Central memory CD4-positive, alpha-beta T cell (primary cell): ENCODE data around the gene TMEM121B.

Experiments used
- DNase-seq: peaks from one replicate; pipeline ENCODE4 v3.0.0; 2022

Gene TMEM121B

DNA sequence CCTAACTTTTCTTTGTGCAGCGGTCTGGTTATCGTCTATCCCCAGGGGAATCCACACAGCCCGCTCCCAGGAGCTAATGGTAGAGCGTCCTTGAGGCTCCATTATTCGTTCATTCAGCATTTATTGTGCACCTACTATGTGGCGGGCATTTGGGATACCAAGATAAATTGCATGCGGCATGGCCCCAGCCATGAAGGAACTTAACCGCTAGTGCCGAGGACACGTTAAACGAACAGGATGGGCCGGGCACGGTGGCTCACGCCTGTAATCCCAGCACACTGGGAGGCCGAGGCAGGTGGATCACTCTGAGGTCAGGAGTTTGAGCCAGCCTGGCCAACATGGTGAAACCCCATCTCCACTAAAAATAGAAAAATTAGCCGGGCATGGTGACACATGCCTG is 11.2 kb downstream of the TMEM121B start:
- no peak for DNase-seq

DNA sequence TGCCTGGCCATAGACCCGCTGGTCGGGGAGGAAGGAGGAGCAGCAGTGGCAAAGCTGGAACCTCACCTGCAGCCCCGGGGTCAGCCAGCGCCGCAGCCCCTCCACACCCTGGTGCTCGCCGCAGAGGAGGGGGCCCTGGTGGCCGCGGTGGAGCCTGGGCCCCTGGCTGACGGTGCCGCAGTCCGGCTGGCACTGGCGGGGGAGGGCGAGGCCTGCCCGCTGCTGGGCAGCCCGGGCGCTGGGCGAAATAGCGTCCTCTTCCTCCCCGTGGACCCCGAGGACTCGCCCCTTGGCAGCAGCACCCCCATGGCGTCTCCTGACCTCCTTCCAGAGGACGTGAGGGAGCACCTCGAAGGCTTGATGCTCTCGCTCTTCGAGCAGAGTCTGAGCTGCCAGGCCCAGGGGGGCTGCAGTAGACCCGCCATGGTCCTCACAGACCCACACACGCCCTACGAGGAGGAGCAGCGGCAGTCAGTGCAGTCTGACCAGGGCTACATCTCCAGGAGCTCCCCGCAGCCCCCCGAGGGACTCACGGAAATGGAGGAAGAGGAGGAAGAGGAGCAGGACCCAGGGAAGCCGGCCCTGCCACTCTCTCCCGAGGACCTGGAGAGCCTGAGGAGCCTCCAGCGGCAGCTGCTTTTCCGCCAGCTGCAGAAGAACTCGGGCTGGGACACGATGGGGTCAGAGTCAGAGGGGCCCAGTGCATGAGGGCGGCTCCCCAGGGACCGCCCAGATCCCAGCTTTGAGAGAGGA is 11.9 kb downstream of the TMEM121B start:
- DNase-seq: no peak

DNA sequence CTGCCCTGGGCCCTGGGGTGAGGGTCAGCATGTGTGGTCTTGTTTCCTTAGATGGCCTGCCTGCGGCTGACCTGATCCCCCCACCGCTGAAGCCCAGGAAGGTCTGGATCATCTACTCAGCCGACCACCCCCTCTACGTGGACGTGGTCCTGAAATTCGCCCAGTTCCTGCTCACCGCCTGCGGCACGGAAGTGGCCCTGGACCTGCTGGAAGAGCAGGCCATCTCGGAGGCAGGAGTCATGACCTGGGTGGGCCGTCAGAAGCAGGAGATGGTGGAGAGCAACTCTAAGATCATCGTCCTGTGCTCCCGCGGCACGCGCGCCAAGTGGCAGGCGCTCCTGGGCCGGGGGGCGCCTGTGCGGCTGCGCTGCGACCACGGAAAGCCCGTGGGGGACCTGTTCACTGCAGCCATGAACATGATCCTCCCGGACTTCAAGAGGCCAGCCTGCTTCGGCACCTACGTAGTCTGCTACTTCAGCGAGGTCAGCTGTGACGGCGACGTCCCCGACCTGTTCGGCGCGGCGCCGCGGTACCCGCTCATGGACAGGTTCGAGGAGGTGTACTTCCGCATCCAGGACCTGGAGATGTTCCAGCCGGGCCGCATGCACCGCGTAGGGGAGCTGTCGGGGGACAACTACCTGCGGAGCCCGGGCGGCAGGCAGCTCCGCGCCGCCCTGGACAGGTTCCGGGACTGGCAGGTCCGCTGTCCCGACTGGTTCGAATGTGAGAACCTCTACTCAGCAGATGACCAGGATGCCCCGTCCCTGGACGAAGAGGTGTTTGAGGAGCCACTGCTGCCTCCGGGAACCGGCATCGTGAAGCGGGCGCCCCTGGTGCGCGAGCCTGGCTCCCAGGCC is 12.7 kb downstream of the TMEM121B start:
- DNase-seq: no peak

DNA sequence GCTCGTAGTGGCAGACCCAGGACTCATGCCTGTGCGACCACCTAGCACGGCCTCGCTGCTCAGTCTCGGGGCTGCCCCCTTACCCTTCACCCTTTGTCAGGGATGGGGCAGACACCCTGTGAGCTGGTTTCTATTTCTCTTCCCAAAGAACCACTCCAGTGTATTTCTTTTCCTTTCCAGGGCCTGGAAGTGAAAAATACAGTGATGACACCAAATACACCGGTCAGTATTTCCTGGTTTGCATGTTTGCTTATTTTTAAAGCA is 13.7 kb downstream of the TMEM121B start:
- no peak for DNase-seq

DNA sequence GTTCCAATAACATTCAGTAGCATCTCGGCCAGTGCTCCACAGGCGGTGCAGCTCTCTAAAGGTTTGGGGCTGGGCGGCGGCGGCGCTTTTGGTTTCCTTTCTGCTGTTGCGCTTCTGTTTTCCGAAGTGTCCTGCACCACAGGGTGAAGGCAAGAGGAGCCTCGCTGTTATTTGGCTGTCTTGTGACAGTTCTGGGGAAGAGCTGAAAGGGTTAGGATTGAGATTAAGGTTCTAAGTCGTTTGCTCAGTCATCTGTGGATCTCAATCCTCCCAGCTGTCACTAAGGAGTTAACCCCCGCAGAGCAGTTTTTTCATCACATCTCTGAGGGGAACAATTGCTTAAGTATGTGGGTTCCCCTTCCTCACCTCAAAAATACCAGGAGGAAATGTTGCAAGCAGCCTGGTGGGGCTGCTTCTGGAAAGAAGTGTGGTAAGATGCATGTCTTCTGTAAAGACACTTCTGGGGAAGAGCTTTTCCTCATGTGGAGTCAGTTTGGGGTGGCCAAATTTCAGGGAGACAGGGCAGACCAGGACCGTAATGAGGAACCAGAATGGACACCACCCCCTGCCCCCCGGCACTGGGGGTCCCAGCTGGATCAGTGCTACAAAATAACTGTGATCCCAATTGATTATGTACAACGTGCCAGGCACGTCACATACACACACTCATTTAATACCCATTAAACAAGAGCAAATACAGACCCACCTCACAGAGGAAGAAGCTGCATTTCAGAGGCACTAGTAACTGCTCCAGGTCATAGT is 14.2 kb downstream of the TMEM121B start:
- no peak for DNase-seq

DNA sequence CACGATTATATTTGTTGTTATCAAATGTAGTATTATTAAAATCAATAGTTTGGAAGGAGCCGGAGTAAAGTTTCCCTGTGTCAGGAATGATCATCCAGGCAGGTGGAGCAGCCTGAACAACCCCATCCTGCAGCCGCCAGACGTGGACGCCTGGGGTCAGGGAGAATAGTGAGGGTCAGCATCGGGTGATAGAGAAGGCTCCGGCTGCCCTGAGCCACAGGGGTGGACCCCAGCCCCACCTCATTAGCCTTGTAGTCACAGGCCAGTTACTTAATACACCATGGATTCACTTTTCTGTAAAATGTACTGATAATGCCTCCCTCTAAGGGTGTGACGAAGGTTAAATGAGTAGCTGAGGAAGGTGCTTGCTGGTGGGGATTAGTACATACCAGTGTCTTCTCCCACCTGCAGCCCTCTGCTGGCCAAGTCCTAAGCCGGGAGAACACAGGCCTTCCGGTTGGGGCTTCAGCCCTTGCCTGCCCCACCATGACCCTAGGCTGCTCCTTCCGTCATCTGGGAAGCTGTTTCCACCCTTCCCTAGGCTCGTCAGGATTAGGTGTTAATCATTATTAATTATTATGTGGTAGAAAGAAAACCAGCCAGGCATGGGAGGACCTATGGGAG is 14.9 kb downstream of the TMEM121B start:
- no peak for DNase-seq

DNA sequence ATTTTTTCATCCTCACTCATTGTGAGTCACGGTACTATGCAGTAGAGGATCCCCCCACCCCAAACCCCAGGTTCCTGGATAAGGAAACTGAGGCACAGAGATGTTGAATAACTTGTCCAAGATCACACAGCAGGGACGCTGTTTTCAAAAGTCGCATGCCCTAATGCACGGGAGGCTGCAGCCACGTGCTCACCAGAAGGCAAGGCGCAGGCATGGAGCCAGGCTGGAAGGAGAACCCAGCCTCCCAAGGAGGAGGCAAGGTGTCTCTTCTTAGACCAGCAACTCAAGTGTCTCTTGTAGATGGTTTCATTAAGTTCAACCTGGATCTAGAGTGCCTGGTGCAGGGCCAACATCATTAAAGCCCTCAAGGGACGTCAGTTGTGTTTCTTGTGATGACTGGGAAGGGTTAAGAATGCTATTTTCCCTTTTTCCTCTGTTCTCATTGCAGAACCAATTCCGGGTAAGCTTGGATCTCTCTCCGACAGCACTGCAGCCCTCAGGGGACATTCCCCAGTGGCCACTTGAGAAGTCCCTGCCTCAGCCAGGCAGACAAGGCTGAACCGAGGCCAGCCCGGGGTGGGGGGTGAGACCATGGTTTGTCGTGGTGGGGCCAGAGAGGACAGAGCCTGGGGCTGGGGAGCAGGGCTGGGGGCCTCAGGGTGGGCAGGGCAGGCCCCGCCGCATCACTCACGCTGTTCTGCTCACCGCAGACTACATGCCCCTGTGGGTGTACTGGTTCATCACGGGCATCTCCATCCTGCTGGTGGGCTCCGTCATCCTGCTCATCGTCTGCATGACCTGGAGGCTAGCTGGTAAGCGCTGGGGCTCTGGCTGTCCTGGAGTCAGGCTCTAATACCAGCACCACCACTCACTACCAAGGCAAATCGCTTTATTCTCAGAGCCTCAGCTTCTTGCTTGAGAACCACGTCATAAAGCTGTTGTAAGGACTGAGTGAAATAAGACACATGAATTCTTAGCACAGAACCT is 15.7 kb downstream of the TMEM121B start:
- DNase-seq: no peak

DNA sequence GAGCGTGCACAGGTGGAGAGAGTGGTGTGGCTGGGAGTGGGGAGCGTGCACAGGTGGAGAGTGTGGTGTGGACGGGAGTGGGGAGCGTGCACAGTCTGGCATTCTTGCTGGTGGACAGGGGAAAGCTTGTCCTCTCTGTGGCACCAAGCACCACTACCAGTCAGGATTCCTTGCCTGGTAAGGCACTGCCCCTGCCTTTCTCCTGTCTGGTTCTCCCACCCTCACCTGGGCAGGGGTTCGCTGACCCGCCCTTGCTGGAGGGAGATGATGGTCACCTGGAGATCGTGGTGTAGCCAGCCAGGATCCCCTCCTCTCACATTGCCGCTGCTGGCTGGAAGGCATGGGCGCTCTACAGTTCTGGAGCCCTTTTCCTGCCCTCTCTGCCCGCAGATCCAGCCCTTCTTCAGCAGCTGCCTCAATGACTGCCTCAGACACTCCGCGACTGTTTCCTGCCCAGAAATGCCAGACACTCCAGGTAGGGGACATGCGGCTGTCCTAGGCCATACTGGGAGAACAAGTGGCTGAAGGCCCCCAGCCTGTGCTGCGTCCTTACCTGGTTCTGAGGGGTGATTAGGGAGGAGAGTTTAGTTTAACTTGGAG is 16.7 kb downstream of the TMEM121B start:
- DNase-seq: no peak

DNA sequence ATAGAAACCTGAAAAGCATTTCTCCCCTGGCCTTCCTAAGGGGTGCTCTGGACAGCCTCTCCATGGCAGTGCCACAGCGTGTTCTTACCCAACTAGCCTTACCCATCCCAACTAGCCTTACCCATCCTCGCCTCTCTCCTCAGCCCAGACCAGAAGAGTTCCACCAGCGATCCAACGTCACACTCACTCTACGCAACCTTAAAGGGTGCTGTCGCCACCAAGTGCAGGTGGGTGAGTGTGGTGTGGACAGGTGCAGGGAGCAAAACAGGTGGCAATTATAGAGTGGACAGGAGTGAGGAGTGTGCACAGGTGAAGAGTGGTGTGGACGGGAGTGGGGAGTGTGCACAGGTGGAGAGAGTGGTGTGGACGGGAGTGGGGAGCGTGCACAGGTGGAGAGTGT is 17.8 kb downstream of the TMEM121B start:
- DNase-seq: no peak

DNA sequence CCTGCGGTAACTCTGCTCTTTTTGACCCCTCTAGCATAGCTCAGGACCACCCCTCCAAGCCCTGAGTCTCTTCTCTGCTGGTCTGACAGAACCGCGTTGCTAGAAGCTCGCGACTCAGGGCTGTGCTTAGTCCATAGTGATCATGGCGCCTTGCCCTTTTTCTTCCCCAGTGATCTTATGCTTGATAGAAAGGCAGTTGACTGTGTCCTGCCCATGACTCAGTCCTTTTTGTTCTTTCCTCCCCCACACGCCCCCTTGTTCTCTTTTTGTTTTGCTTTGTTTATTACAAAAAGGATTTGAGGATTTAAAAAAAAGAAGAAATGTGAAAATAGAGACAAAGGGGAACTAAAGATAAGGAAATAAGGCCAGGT is 18.9 kb downstream of the TMEM121B start:
- DNase-seq: no peak

DNA sequence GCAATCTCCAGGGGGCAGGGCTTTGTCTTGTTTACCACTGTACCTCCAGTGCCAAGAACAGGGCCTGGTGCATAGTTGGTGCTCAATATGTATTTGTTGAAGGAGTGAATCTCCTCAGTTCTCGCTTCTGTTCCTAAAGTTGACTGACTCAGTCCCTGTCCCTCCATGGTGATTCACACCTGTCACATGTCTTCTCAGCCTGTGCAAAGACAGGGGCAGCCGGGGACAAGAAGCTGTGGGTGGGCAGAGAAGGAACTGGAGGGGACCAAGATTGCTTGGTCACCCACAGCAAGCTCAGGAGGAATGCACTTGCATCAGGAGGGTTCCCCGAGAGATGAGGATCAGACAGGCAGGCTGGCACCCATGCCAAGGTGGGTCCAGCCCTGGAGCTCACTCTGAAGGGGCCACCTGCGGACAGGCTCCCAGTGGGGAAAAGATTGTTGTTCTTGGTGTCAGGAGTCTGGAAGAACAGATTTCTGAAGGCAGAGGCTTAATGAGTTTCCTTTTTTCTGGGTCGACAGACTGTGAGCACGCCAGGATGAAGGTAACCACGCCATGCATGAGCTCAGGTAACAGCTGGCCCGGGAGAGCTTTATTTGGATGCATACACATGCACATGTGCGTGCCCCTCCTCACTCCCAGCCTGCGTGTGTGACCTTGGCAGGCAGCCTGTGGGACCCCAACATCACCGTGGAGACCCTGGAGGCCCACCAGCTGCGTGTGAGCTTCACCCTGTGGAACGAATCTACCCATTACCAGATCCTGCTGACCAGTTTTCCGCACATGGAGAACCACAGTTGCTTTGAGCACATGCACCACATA is 19.5 kb downstream of the TMEM121B start:
- DNase-seq: no peak

DNA sequence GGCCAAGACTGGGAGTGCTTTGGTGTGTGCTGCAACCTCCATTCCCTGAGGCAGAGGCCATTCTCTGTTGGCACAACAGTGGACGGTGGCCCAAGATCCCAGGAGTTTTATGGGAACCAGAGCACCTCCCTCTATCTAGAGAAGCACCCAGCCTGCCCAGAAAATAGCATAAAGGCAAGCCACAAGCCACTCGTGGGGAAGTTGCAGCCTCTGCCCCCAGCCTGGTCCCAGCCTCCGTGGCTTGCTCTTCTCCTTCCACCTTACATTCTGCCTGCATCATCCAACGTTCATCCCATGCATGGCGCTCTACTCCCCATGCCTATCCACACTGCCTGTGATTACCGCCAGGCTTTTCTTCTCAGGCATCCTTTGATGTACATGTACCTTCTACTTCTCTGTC is 20.5 kb downstream of the TMEM121B start:
- DNase-seq: no peak

DNA sequence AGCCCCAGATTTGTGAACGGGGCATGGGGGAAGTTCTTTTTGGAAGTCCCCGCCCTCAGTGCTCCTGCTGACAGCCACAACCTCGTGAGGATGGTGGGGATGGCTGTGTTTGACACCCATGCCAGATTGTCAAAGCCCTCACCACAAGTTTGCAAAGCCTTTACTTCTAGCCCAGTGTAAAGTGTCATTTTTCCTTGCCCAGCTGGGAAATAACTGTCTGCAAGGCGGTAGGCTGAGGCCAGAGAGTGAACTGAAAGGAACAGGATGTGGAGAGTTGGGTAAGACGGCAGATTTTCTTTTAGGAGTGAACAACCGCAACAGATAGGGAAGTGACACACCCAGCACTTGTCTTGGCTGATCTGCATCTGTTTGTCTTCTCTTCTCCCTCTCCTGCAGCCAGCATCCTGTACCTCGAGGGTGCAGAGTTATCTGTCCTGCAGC is 22.8 kb downstream of the TMEM121B start:
- DNase-seq: peak; percentile 49

DNA sequence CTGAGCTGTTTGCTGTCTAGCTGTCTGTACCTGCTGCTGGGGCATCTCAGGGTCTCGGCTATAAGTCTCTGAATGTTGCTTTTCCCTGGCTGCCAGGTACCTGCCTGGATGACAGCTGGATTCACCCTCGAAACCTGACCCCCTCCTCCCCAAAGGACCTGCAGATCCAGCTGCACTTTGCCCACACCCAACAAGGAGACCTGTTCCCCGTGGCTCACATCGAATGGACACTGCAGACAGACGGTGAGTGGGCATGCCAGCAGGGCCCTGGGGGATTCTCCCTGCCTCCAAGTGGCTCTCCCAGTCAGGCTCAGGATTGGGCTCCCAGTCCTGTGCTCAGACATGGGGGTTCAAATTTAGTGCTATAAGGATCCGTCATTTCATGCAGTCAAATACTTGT is 23.5 kb downstream of the TMEM121B start:
- DNase-seq: no peak

DNA sequence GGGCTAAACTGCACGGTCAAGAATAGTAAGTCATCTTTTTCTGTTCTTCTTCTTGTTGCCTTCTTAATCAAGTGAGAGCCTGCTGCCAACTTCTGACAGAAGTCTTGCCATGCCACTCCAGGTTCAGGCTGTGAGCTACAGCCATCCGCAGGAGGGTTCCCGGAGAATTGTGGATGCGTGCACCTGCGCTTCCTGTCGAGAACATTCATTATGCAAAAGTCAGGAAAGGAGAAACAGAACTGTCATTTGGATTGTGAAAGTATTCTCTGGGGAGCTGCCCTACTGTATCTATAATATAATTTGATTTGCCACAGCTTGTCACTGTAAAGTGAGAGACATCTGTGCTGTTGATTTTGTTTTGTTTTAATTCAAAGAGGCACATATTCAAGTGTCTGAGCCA is 24.1 kb downstream of the TMEM121B start:
- DNase-seq: no peak

DNA sequence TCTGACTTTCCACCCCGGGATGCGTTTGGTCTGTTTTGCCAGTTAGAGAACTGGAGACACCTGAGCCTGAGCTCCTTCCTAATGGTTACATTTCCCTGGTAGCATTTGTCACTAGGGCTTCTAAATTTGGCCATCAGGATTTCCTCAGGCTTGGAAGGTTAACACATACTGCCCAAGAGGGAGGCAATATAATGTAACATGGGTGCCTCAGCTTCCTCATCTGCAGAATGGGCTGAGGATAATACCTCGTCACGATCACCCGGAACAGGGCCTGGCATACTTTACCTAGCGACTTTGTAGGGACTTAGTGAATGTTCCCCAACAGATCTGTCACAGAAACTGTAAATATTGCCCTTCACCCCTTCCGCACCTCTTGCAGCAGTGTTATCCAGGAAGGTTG is 25.1 kb downstream of the TMEM121B start:
- no peak for DNase-seq

DNA sequence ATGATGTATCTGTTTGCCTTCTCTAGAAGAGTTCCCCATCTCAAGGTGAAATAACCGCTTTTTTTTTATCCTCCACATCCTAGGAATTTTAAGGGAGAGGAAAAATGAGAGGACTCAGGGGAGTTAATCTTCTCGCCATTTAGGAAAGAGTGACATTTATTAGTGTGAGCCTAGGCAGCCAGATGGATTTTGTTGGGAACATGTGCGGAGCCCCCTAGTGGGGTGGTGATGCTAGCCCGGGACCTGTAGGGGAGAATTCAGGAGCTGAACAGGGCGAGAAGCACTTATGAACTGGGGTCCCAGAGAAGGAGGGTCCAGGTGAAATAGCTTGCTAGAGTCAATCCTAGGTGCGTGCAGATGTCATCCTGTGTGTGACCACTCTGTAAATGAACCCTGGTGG is 25.6 kb downstream of the TMEM121B start:
- DNase-seq: no peak

DNA sequence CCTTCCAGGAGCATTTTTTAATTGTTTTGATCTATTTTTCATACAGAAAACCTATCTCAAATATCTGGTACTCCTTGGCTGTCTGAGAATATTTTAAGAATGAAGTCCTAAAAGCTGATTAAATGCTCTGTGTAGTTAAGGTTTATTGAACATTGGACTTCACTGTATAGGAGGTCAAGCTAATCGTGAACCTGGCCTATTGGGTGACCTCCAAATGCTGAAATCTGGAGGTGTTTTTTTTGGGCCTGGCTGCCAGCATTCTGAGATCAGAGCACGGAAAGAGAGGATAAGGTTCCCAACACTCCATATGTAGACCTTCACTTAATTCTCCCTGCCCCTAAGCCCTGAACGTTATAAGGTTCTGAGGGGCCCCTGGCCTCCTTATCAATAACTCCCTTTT is 28.1 kb downstream of the TMEM121B start:
- DNase-seq: no peak

DNA sequence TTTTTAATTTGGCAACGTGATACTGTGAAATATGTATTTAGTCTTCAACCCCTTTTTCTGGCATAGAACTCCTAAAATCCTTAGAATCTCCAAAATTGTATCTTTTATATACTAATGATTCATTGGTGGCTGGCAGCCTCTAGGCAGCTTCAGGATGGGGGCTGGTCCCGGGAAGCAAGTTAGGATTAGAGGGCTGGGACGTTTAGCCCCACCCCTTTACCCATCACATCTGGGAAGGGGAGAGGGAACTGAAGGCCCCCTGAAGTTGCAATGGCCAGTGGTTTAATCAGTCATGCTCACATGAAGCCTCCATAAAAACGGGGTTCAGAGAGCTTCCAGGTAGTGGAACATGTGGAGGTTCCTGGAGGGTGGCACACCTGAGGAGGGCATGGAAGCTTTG is 29.3 kb downstream of the TMEM121B start:
- no peak for DNase-seq

DNA sequence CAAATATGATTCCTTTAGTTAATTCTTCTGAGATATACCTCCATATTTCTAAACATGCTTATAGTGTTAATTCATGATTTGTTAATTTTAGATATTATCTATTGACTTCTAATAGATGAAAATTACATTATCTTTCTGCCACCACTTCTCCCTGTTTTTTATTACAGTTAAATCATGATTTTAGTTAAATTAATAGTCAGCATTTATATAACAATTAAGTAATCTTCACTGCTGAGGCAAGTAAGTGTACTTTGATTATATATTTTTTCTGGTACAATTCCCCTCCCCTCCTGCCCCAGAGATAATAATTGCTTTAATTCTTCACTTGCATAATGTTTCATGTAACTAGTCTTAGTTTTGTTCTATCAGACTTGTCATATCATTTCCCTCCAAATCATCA is 30.6 kb downstream of the TMEM121B start:
- DNase-seq: no peak
